WTC11 (cell line): ENCODE measurements around the gene CALR3. TPM values are rescaled to one million over a fixed set of nuclear protein-coding genes. Genes with fewer than 3 reads are reported as not detected.

Experiments used
- ATAC-seq: fragments of 200-7000 bp; cut with Tn5 transposase; 2 replicates; pipeline ENCODE4 v1.10.0; 2021; ENCODE audit warnings: mild to moderate bottlenecking, moderate library complexity
- CTCF ChIA-PET: fragments of 300-600 bp; sonication (Branson Sonifier 250); formaldehyde crosslinking; loops from one replicate; lab custom pipeline; 2021; ENCODE audit warnings: antibody characterized with exemption; lab: Charles Lee
- POLR2A ChIA-PET: fragments of 350-600 bp; sonication (Branson Sonifier 250); formaldehyde crosslinking; loops from one replicate; lab custom pipeline; 2021; ENCODE audit warnings: antibody characterized with exemption; lab: Charles Lee
- DNase-seq: peaks from one replicate; pipeline ENCODE4 v3.0.0; 2021; ENCODE audit warnings: low spot score
- H3K27ac Mint-ChIP-seq: 2 replicates; pipeline ENCODE4 v1.8.0; 2021; ENCODE audit warnings: mixed read lengths
- H3K27me3 Mint-ChIP-seq: 2 replicates; pipeline ENCODE4 v1.8.0; 2021; ENCODE audit warnings: low read depth, mild to moderate bottlenecking, moderate library complexity, mixed read lengths
- H3K36me3 Mint-ChIP-seq: 2 replicates; pipeline ENCODE4 v1.8.0; 2021; ENCODE audit warnings: mixed read lengths
- H3K4me1 Mint-ChIP-seq: 2 replicates; pipeline ENCODE4 v1.8.0; 2022; ENCODE audit warnings: mixed read lengths
- H3K4me3 Mint-ChIP-seq: 2 replicates; pipeline ENCODE4 v1.8.0; 2021; ENCODE audit warnings: mild to moderate bottlenecking, moderate library complexity, mixed read lengths
- H3K9me3 Mint-ChIP-seq: 2 replicates; pipeline ENCODE4 v1.8.0; 2021; ENCODE audit warnings: mixed read lengths
- HMGA2 ChIP-seq: fragments of 250-450 bp; sonication (Bioruptor Pico); IDR thresholded peaks from 2 replicates; pipeline ENCODE4 v1.4.0; 2021; ENCODE audit warnings: mild to moderate bottlenecking, moderate library complexity
- JAZF1 ChIP-seq: fragments of 250-450 bp; sonication (Bioruptor Pico); IDR thresholded peaks from 2 replicates; pipeline ENCODE4 v1.9.0; 2021; ENCODE audit warnings: moderate library complexity, mild to moderate bottlenecking, inconsistent platforms
- NFE2L1 ChIP-seq: sonication (generic); formaldehyde crosslinking; IDR thresholded peaks from 2 replicates; pipeline ENCODE4 v1.8.1; 2023; ENCODE audit warnings: missing genetic modification reagents
- TP53 ChIP-seq: sonication (generic); formaldehyde crosslinking; IDR thresholded peaks from 2 replicates; pipeline ENCODE4 v1.8.1; 2023; ENCODE audit warnings: mild to moderate bottlenecking, missing genetic modification reagents
- ZNF416 ChIP-seq: fragments of 250-450 bp; sonication (Bioruptor Pico); IDR thresholded peaks from 2 replicates; pipeline ENCODE4 v1.9.0; 2021; ENCODE audit warnings: mild to moderate bottlenecking, inconsistent platforms
- ZNF423 ChIP-seq: fragments of 250-450 bp; sonication (Bioruptor Pico); IDR thresholded peaks from 2 replicates; pipeline ENCODE4 v2.1.2; 2022; ENCODE audit warnings: mild to moderate bottlenecking, moderate library complexity
- ZNF671 ChIP-seq: fragments of 250-450 bp; sonication (Bioruptor Pico); IDR thresholded peaks from 2 replicates; pipeline ENCODE4 v1.8.0; 2021; ENCODE audit warnings: mild to moderate bottlenecking
- total RNA-seq: library from RNA; stranded (reverse); gene quantifications from 3 replicates; pipeline ENCODE4 v1.2.3, GENCODE V29; 2021
- TF ChIP-seq, protein P1 (sequence below): sonication (generic); formaldehyde crosslinking; IDR thresholded peaks from 2 replicates; pipeline ENCODE4 v1.8.1; 2022; ENCODE audit warnings: mild to moderate bottlenecking, moderate library complexity, missing genetic modification reagents
- TF ChIP-seq, protein P2 (sequence below): sonication (generic); formaldehyde crosslinking; IDR thresholded peaks from 2 replicates; pipeline ENCODE4 v1.8.0; 2022; ENCODE audit warnings: mild to moderate bottlenecking, missing genetic modification reagents
- TF ChIP-seq, protein P3 (sequence below): sonication (generic); formaldehyde crosslinking; IDR thresholded peaks from 2 replicates; pipeline ENCODE4 v1.8.0; 2023; ENCODE audit warnings: missing genetic modification reagents, mild to moderate bottlenecking, borderline replicate concordance
- TF ChIP-seq, protein P4 (sequence below): sonication (generic); formaldehyde crosslinking; IDR thresholded peaks from 2 replicates; pipeline ENCODE4 v1.8.1; 2022; ENCODE audit warnings: low read depth, missing genetic modification reagents, borderline replicate concordance
- TF ChIP-seq, protein P5 (sequence below): sonication (generic); formaldehyde crosslinking; IDR thresholded peaks from 2 replicates; pipeline ENCODE4 v1.8.1; 2022; ENCODE audit warnings: missing genetic modification reagents, borderline replicate concordance
- TF ChIP-seq, protein P6 (sequence below): fragments of 250-450 bp; sonication (Bioruptor Pico); IDR thresholded peaks from 2 replicates; pipeline ENCODE4 v1.9.0; 2021; ENCODE audit warnings: mild to moderate bottlenecking

CALR3 gene
- total RNA-seq, 1 experiment from 2014 or later, result 0.87 TPM

DNA sequence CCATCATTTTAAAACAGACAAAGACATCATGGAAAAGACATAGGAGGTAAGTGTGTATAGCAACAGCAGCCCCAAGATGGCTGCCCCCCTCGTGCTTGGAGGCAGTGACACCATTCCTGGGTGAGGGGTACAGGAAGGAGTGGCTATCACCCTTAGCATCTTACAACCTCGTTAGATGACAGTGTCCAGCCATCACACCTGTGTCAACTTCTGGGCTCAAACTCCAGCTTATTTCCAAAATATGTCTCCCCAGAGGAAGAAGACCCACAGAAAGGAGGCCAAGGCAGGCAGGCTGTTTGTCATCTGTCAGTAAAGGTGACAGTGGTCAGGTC is 51.7 kb downstream of the CALR3 start:
- no peaks in the 10 kb centered on the region for H3K9me3 Mint-ChIP-seq

More for the DNA sequence above, 51.7 kb downstream of the CALR3 start:
- ATAC-seq, result no peak
- Mint-ChIP-seq H3K36me3 (peaks cover 8% of the 10 kb centered on the region), H3K27ac (peak overlapping the region; percentile 55; the same call in 1 of the 2 replicates), H3K27me3 (no peaks in the 10 kb centered on the region)
- POLR2A ChIA-PET, result no interaction called here
- TF ChIP-seq ZNF671 (CRISPR knock-in tag) (no peak), JAZF1 (CRISPR knock-in tag) (no peak), NFE2L1 (CRISPR knock-in tag) (no peak), TP53 (no peak), HMGA2 (CRISPR knock-in tag) (no peak), ZNF423 (no peak), ZNF416 (no peak)
- TF ChIP-seq, protein P1, sequence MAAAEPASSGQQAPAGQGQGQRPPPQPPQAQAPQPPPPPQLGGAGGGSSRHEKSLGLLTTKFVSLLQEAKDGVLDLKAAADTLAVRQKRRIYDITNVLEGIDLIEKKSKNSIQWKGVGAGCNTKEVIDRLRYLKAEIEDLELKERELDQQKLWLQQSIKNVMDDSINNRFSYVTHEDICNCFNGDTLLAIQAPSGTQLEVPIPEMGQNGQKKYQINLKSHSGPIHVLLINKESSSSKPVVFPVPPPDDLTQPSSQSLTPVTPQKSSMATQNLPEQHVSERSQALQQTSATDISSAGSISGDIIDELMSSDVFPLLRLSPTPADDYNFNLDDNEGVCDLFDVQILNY, result no peak
- TF ChIP-seq, protein P2, sequence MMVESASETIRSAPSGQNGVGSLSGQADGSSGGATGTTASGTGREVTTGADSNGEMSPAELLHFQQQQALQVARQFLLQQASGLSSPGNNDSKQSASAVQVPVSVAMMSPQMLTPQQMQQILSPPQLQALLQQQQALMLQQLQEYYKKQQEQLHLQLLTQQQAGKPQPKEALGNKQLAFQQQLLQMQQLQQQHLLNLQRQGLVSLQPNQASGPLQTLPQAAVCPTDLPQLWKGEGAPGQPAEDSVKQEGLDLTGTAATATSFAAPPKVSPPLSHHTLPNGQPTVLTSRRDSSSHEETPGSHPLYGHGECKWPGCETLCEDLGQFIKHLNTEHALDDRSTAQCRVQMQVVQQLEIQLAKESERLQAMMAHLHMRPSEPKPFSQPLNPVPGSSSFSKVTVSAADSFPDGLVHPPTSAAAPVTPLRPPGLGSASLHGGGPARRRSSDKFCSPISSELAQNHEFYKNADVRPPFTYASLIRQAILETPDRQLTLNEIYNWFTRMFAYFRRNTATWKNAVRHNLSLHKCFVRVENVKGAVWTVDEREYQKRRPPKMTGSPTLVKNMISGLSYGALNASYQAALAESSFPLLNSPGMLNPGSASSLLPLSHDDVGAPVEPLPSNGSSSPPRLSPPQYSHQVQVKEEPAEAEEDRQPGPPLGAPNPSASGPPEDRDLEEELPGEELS (CRISPR knock-in tag), result no peak
- TF ChIP-seq, protein P3, sequence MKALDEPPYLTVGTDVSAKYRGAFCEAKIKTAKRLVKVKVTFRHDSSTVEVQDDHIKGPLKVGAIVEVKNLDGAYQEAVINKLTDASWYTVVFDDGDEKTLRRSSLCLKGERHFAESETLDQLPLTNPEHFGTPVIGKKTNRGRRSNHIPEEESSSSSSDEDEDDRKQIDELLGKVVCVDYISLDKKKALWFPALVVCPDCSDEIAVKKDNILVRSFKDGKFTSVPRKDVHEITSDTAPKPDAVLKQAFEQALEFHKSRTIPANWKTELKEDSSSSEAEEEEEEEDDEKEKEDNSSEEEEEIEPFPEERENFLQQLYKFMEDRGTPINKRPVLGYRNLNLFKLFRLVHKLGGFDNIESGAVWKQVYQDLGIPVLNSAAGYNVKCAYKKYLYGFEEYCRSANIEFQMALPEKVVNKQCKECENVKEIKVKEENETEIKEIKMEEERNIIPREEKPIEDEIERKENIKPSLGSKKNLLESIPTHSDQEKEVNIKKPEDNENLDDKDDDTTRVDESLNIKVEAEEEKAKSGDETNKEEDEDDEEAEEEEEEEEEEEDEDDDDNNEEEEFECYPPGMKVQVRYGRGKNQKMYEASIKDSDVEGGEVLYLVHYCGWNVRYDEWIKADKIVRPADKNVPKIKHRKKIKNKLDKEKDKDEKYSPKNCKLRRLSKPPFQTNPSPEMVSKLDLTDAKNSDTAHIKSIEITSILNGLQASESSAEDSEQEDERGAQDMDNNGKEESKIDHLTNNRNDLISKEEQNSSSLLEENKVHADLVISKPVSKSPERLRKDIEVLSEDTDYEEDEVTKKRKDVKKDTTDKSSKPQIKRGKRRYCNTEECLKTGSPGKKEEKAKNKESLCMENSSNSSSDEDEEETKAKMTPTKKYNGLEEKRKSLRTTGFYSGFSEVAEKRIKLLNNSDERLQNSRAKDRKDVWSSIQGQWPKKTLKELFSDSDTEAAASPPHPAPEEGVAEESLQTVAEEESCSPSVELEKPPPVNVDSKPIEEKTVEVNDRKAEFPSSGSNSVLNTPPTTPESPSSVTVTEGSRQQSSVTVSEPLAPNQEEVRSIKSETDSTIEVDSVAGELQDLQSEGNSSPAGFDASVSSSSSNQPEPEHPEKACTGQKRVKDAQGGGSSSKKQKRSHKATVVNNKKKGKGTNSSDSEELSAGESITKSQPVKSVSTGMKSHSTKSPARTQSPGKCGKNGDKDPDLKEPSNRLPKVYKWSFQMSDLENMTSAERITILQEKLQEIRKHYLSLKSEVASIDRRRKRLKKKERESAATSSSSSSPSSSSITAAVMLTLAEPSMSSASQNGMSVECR (CRISPR knock-in tag), result no peak
- TF ChIP-seq, protein P4, sequence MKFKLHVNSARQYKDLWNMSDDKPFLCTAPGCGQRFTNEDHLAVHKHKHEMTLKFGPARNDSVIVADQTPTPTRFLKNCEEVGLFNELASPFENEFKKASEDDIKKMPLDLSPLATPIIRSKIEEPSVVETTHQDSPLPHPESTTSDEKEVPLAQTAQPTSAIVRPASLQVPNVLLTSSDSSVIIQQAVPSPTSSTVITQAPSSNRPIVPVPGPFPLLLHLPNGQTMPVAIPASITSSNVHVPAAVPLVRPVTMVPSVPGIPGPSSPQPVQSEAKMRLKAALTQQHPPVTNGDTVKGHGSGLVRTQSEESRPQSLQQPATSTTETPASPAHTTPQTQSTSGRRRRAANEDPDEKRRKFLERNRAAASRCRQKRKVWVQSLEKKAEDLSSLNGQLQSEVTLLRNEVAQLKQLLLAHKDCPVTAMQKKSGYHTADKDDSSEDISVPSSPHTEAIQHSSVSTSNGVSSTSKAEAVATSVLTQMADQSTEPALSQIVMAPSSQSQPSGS (CRISPR knock-in tag), result no peak
- TF ChIP-seq, protein P5, sequence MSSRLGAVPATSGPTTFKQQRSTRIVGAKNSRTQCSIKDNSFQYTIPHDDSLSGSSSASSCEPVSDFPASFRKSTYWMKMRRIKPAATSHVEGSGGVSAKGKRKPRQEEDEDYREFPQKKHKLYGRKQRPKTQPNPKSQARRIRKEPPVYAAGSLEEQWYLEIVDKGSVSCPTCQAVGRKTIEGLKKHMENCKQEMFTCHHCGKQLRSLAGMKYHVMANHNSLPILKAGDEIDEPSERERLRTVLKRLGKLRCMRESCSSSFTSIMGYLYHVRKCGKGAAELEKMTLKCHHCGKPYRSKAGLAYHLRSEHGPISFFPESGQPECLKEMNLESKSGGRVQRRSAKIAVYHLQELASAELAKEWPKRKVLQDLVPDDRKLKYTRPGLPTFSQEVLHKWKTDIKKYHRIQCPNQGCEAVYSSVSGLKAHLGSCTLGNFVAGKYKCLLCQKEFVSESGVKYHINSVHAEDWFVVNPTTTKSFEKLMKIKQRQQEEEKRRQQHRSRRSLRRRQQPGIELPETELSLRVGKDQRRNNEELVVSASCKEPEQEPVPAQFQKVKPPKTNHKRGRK, result no peak
- TF ChIP-seq, protein P6, sequence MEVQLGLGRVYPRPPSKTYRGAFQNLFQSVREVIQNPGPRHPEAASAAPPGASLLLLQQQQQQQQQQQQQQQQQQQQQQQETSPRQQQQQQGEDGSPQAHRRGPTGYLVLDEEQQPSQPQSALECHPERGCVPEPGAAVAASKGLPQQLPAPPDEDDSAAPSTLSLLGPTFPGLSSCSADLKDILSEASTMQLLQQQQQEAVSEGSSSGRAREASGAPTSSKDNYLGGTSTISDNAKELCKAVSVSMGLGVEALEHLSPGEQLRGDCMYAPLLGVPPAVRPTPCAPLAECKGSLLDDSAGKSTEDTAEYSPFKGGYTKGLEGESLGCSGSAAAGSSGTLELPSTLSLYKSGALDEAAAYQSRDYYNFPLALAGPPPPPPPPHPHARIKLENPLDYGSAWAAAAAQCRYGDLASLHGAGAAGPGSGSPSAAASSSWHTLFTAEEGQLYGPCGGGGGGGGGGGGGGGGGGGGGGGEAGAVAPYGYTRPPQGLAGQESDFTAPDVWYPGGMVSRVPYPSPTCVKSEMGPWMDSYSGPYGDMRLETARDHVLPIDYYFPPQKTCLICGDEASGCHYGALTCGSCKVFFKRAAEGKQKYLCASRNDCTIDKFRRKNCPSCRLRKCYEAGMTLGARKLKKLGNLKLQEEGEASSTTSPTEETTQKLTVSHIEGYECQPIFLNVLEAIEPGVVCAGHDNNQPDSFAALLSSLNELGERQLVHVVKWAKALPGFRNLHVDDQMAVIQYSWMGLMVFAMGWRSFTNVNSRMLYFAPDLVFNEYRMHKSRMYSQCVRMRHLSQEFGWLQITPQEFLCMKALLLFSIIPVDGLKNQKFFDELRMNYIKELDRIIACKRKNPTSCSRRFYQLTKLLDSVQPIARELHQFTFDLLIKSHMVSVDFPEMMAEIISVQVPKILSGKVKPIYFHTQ (CRISPR knock-in tag), result no peak
- TF ChIP-seq, all 79 proteins: peak for 0
- peaks cover 42% of the 10 kb centered on the region for H3K4me1 Mint-ChIP-seq
- no peak overlapping the region for H3K4me3 Mint-ChIP-seq
- CTCF ChIA-PET, result interaction anchor here (1.3 to 3.1 kb wide), 2 partner anchors 27 to 71 kb away, joined by 4 to 43 read pairs; no protein-coding TSS in a partner anchor
- no peak for DNase-seq
